HepG2 (cell line): ENCODE results near the gene MAB21L4. TPM values are rescaled to one million over a fixed set of nuclear protein-coding genes. Genes with fewer than 3 reads are reported as not detected.

Experiments used
- AKAP8 ChIP-seq: sonication (generic); formaldehyde crosslinking; IDR thresholded peaks from 2 replicates; pipeline ENCODE4 v1.5.1; 2020; ENCODE audit warnings: mild to moderate bottlenecking, missing genetic modification reagents
- GTF3A ChIP-seq: sonication (generic); formaldehyde crosslinking; conservative IDR thresholded peaks from 2 replicates; pipeline ENCODE4 v1.4.0; 2020; ENCODE audit warnings: mild to moderate bottlenecking, missing genetic modification reagents
- HDAC6 ChIP-seq: fragments of 200-600 bp; sonication (generic); IDR thresholded peaks from 2 replicates; pipeline ENCODE4 v1.7.0; 2017; ENCODE audit warnings: mild to moderate bottlenecking, antibody characterized with exemption, low read length, low read depth
- HES4 ChIP-seq: sonication (generic); formaldehyde crosslinking; IDR thresholded peaks from 2 replicates; pipeline ENCODE4 v1.9.0; 2021; ENCODE audit warnings: mild to moderate bottlenecking, missing genetic modification reagents, borderline replicate concordance
- JUNB ChIP-seq: sonication (generic); formaldehyde crosslinking; IDR thresholded peaks from 2 replicates; pipeline ENCODE4 v1.8.0; 2022; ENCODE audit warnings: missing genetic modification reagents, mild to moderate bottlenecking, borderline replicate concordance
- JUND ChIP-seq: sonication (generic); formaldehyde crosslinking; IDR thresholded peaks from 2 replicates; pipeline ENCODE4 v1.8.0; 2022; ENCODE audit warnings: mild to moderate bottlenecking, missing genetic modification reagents
- KLF16 ChIP-seq, 2 experiments: sonication (generic) in 1 of 2; formaldehyde crosslinking in 1 of 2; IDR thresholded peaks; 2 replicates each; pipeline versions ENCODE4 v1.6.1 to v1.8.0; 2016 to 2023; ENCODE audit warnings: missing genetic modification reagents in 2 of 2, missing compliant biosample characterization in 1 of 2
- MTF2 ChIP-seq: sonication (generic); formaldehyde crosslinking; IDR thresholded peaks from 2 replicates; pipeline ENCODE4 v1.5.0; 2020; ENCODE audit warnings: missing genetic modification reagents, borderline replicate concordance
- REXO4 ChIP-seq: sonication (generic); formaldehyde crosslinking; IDR thresholded peaks from 2 replicates; pipeline ENCODE4 v1.8.0; 2022; ENCODE audit warnings: missing genetic modification reagents, mild to moderate bottlenecking, borderline replicate concordance
- ZNF225 ChIP-seq: sonication (generic); formaldehyde crosslinking; IDR thresholded peaks from 2 replicates; pipeline ENCODE4 v1.4.0; 2020; ENCODE audit warnings: mild to moderate bottlenecking, missing genetic modification reagents
- ZNF264 ChIP-seq: sonication (generic); formaldehyde crosslinking; IDR thresholded peaks from 2 replicates; pipeline ENCODE4 v1.4.0; 2020; ENCODE audit warnings: missing genetic modification reagents
- ZNF296 ChIP-seq: sonication (generic); formaldehyde crosslinking; conservative IDR thresholded peaks from 2 replicates; pipeline ENCODE4 v1.5.0; 2020; ENCODE audit warnings: mild to moderate bottlenecking, missing genetic modification reagents
- ZNF660 ChIP-seq: sonication (generic); formaldehyde crosslinking; IDR thresholded peaks from 2 replicates; pipeline ENCODE4 v1.5.1; 2020; ENCODE audit warnings: mild to moderate bottlenecking, low read depth, missing genetic modification reagents, borderline replicate concordance
- ZNF850 ChIP-seq: sonication (generic); formaldehyde crosslinking; conservative IDR thresholded peaks from 2 replicates; pipeline ENCODE4 v1.9.0; 2021; ENCODE audit warnings: mild to moderate bottlenecking, missing genetic modification reagents
- ZSCAN12 ChIP-seq: sonication (generic); formaldehyde crosslinking; IDR thresholded peaks from 2 replicates; pipeline ENCODE4 v1.9.0; 2021; ENCODE audit warnings: mild to moderate bottlenecking, missing genetic modification reagents
- polyA plus RNA-seq, 8 experiments: library from polyadenylated mRNA; depleted of rRNA in 3 of 8; stranded (reverse) in 7 of 8; unstranded in 1 of 8; fragments of >200 nt; fragmentation: Illumina TruSeq in 4 of 8; extraction: Trizol in 4 of 8; gene quantifications; 2 replicates each; pipeline versions ENCODE4 v1.2.1 to v1.2.3, GENCODE V29; 2011 to 2016; ENCODE audit warnings: low read depth in 4 of 8, missing spikeins in 1 of 8, mixed read lengths in 1 of 8; ENCODE audit not compliant: insufficient read depth in 1 of 8
- total RNA-seq, 5 experiments: library from RNA; depleted of rRNA; stranded (reverse); fragments of >200 nt; fragmentation: Illumina TruSeq; extraction: Trizol; gene quantifications; 2 replicates each; pipeline ENCODE4 v1.2.3, GENCODE V29; 2016; ENCODE audit warnings: low read depth in 1 of 5
- TF ChIP-seq, protein P1 (sequence below): sonication (generic); formaldehyde crosslinking; IDR thresholded peaks from 2 replicates; pipeline ENCODE4 v1.4.0; 2020; ENCODE audit warnings: missing genetic modification reagents, borderline replicate concordance
- TF ChIP-seq, protein P2 (sequence below): sonication (generic); formaldehyde crosslinking; IDR thresholded peaks from 2 replicates; pipeline ENCODE4 v1.4.0; 2020; ENCODE audit warnings: mild to moderate bottlenecking, missing genetic modification reagents

Gene MAB21L4
- total and polyA plus RNA-seq, 2 of the 13 experiments (the other 11 are each of a cell fraction or from before 2014, with no cell fraction given): 3.0 to 14.0 TPM

DNA sequence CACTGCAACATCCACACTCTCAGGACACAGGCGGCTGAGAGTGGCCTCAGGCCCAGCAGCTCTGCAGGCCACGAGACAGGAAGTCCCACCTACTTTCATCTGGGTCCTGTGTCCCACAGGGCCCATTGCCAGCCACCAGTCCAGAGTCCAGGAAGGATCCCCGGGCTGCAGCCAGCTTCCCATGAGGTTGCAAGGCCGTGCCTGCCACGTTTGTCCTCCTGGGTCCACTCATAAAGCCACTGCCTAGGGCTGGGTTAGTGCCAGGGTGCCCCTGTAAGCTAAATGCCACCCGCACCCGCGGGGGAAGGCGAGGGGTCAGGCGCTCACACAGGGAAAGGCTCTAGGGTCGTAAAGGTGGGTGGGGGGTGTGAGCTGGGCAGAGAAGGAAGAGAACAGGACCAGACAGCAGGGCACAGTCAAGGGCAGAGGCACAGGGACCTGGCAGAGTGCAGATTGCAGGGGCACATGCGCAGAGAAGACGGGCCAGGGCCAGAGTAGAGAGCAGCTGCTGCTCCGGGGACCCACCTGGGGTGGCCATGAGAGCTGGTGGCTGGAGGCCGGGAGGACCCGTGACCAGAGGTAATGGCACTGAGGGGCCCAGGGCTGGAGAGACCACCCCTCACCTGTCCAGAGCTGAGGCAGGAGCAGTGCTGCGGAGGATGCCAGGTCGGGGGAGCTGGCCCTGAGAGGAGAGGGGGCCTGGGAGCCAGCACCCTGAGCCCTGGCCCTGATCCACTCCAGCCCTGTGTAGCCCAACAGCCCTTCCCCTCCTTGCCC, 19.3 kb downstream of the MAB21L4 start (continued):
- TF ChIP-seq MTF2 (CRISPR knock-in tag) (0 out of 2 replicates have a peak, but pooled peaks have one; percentile 18), KLF16 (CRISPR knock-in tag; IDR thresholded peaks at IDR 0.05) (peak; percentile 73 to 84; a peak in 2 of 4 replicates), ZNF660 (no peak), REXO4 (no peak), ZNF225 (CRISPR knock-in tag) (no peak), ZNF850 (CRISPR knock-in tag) (no peak), ZSCAN12 (CRISPR knock-in tag) (peak; percentile 76; the same call in 1 of the 2 replicates), HDAC6 (no peak), ZNF264 (CRISPR knock-in tag) (peak; percentile 84), JUND (no peak; the same call in 1 of the 2 replicates), JUNB (no peak), GTF3A (no peak; the same call in 1 of the 2 replicates), HES4 (CRISPR knock-in tag) (peak; percentile 69), ZNF296 (no peak), AKAP8 (CRISPR knock-in tag) (no peak; the same call in 1 of the 2 replicates)
- TF ChIP-seq, protein P1, sequence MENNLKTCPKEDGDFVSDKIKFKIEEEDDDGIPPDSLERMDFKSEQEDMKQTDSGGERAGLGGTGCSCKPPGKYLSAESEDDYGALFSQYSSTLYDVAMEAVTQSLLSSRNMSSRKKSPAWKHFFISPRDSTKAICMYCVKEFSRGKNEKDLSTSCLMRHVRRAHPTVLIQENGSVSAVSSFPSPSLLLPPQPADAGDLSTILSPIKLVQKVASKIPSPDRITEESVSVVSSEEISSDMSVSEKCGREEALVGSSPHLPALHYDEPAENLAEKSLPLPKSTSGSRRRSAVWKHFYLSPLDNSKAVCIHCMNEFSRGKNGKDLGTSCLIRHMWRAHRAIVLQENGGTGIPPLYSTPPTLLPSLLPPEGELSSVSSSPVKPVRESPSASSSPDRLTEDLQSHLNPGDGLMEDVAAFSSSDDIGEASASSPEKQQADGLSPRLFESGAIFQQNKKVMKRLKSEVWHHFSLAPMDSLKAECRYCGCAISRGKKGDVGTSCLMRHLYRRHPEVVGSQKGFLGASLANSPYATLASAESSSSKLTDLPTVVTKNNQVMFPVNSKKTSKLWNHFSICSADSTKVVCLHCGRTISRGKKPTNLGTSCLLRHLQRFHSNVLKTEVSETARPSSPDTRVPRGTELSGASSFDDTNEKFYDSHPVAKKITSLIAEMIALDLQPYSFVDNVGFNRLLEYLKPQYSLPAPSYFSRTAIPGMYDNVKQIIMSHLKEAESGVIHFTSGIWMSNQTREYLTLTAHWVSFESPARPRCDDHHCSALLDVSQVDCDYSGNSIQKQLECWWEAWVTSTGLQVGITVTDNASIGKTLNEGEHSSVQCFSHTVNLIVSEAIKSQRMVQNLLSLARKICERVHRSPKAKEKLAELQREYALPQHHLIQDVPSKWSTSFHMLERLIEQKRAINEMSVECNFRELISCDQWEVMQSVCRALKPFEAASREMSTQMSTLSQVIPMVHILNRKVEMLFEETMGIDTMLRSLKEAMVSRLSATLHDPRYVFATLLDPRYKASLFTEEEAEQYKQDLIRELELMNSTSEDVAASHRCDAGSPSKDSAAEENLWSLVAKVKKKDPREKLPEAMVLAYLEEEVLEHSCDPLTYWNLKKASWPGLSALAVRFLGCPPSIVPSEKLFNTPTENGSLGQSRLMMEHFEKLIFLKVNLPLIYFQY: peak; percentile 99
- TF ChIP-seq, protein P2, sequence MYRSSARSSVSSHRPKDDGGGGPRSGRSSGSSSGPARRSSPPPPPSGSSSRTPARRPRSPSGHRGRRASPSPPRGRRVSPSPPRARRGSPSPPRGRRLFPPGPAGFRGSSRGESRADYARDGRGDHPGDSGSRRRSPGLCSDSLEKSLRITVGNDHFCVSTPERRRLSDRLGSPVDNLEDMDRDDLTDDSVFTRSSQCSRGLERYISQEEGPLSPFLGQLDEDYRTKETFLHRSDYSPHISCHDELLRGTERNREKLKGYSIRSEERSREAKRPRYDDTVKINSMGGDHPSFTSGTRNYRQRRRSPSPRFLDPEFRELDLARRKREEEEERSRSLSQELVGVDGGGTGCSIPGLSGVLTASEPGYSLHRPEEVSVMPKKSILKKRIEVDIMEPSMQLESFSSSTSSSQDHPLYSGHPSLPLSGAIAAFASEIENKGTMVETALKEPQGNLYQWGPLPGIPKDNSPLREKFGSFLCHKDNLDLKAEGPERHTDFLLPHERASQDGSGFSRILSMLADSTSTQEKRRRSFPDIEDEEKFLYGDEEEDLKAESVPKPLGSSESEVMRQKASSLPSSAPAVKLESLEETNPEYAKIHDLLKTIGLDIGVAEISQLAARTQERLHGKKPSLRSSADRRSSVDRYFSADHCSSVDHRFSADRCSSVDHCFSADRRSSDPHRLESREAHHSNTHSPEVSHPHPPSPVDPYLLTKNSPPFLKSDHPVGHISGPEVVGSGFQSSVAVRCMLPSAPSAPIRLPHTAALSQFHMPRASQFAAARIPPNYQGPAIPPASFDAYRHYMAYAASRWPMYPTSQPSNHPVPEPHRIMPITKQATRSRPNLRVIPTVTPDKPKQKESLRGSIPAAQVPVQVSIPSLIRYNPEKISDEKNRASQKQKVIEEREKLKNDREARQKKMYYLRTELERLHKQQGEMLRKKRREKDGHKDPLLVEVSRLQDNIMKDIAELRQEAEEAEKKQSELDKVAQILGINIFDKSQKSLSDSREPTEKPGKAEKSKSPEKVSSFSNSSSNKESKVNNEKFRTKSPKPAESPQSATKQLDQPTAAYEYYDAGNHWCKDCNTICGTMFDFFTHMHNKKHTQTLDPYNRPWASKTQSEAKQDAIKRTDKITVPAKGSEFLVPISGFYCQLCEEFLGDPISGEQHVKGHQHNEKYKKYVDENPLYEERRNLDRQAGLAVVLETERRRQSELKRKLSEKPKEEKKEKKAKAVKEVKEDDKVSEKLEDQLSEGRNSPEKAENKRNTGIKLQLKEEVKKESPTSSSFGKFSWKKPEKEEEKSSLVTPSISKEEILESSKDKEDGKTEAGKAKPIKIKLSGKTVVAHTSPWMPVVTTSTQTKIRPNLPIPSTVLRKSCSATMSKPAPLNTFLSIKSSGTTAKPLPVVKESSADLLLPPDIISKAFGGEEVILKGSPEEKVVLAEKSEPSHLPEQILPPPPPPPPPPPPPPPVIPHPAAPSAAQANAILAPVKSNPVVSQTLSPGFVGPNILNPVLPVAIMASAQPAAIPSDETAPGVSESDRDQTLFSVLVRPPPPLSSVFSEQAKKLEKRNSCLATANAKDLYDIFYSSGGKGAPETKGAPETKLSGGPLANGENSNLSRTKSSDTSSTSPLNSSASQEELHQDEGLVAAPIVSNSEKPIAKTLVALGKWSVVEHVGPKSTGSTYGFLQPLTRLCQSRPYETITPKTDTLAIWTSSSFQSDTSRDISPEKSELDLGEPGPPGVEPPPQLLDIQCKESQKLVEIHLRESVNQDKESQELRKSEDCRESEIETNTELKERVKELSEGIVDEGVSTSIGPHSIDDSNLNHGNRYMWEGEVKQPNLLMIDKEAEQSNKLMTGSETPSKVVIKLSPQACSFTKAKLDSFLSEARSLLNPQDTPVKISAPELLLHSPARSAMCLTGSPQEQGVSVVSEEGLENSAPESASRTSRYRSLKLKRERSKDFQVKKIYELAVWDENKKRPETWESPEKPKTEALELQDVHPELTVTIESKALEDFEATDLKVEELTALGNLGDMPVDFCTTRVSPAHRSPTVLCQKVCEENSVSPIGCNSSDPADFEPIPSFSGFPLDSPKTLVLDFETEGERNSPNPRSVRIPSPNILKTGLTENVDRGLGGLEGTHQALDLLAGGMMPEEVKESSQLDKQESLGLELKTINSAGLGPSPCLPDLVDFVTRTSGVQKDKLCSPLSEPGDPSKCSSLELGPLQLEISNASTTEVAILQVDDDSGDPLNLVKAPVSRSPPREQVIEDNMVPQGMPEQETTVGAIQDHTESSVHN (CRISPR knock-in tag): 0 out of 2 replicates have a peak, but pooled peaks have one; percentile 44
